Measurements from ENCODE around the gene GOSR2.

Gene GOSR2

GRCh38 chr17:46922804-46923635 lies at the start of gene GOSR2:
Gene GOSR2, plus strand, starts transcription at chr17:46923160. Its CDS starts 33 bp downstream, at chr17:46923193.
- DNase-seq: peak; percentile 94

- DNase-seq: no peak
Measured at GRCh38 chr17:46873941-46874645, 48.9 kb upstream of the GOSR2 start.

GRCh38 chr17:46874906-46875305 lies 48.1 kb upstream of the GOSR2 start:
- no peak for DNase-seq

- no peak for DNase-seq
Measured at GRCh38 chr17:46875849-46876352, 47.1 kb upstream of the GOSR2 start.

GRCh38 chr17:46876353-46876887 lies 46.5 kb upstream of the GOSR2 start:
- no peak for DNase-seq

GRCh38 chr17:46876926-46877325 lies 46.0 kb upstream of the GOSR2 start:
- no peak for DNase-seq

- DNase-seq: peak; percentile 7
Measured at GRCh38 chr17:46877466-46877865, 45.5 kb upstream of the GOSR2 start.

GRCh38 chr17:46878055-46878454 lies 44.9 kb upstream of the GOSR2 start:
- DNase-seq: no peak

GRCh38 chr17:46879101-46879500 lies 43.9 kb upstream of the GOSR2 start:
- no peak for DNase-seq

- DNase-seq: no peak
Measured at GRCh38 chr17:46881015-46881414, 41.9 kb upstream of the GOSR2 start.

- DNase-seq: no peak
Measured at GRCh38 chr17:46882666-46883065, 40.3 kb upstream of the GOSR2 start.

- DNase-seq: no peak
Measured at GRCh38 chr17:46883871-46884520, 39.0 kb upstream of the GOSR2 start.

GRCh38 chr17:46884552-46884951 lies 38.4 kb upstream of the GOSR2 start:
- DNase-seq: no peak

- no peak for DNase-seq
Measured at GRCh38 chr17:46885415-46886309, 37.3 kb upstream of the GOSR2 start.

- no peak for DNase-seq
Measured at GRCh38 chr17:46886310-46886663, 36.7 kb upstream of the GOSR2 start.

GRCh38 chr17:46887717-46888116 lies 35.2 kb upstream of the GOSR2 start:
- DNase-seq: no peak

GRCh38 chr17:46888727-46889126 lies 34.2 kb upstream of the GOSR2 start:
- no peak for DNase-seq

- no peak for DNase-seq
Measured at GRCh38 chr17:46889519-46889918, 33.4 kb upstream of the GOSR2 start.

GRCh38 chr17:46889992-46890564 lies 32.9 kb upstream of the GOSR2 start:
- DNase-seq: no peak

- no peak for DNase-seq
Measured at GRCh38 chr17:46890638-46891037, 32.3 kb upstream of the GOSR2 start.

- DNase-seq: no peak
Measured at GRCh38 chr17:46892192-46892703, 30.7 kb upstream of the GOSR2 start.

- DNase-seq: no peak
Measured at GRCh38 chr17:46894024-46894423, 28.9 kb upstream of the GOSR2 start.
